Astrocyte (in vitro differentiated cells and primary cell): Measurements from ENCODE around the gene SEMA4D.

Experiments used
- CTCF ChIP-seq: IDR thresholded peaks from 2 replicates; pipeline ENCODE4 v1.5.1; 2011; ENCODE audit warnings: low read depth, mild to moderate bottlenecking, inconsistent platforms, low read length, moderate library complexity; ENCODE audit not compliant: insufficient read depth
- EZH2 ChIP-seq: IDR thresholded peaks from 2 replicates; pipeline ENCODE4 v1.6.1; 2012; ENCODE audit warnings: mild to moderate bottlenecking, low read length, inconsistent platforms; ENCODE audit not compliant: insufficient read depth

GRCh38 chr9:89514337-89514736, 16.4 kb upstream of the SEMA4D start:
- TF ChIP-seq CTCF = no peak
- TF ChIP-seq EZH2 = no peak
